K562 (cell line): ENCODE data around the gene ABHD17C. TPM values are rescaled to one million over a fixed set of nuclear protein-coding genes. Genes with fewer than 3 reads are reported as not detected.

Experiments used
- DDX20 ChIP-seq: fragments of 450-650 bp; IDR thresholded peaks from 2 replicates; pipeline ENCODE4 v1.6.1; 2016; ENCODE audit warnings: missing genetic modification characterization, low read depth, mild to moderate bottlenecking, missing compliant biosample characterization, moderate library complexity
- ERF ChIP-seq: fragments of 450-650 bp; formaldehyde crosslinking; IDR thresholded peaks from 2 replicates; pipeline ENCODE4 v1.4.0; 2020; ENCODE audit warnings: mild to moderate bottlenecking, mixed read lengths
- ESRRA ChIP-seq: fragments of 450-650 bp; IDR thresholded peaks from 2 replicates; pipeline ENCODE4 v1.6.1; 2014; ENCODE audit warnings: low read depth, mild to moderate bottlenecking, moderate library complexity, borderline replicate concordance
- HMG20A ChIP-seq: fragments of 450-650 bp; formaldehyde crosslinking; conservative IDR thresholded peaks from 2 replicates; pipeline ENCODE4 v1.4.0; 2020; ENCODE audit warnings: mild to moderate bottlenecking, mixed read lengths
- KLF1 ChIP-seq: fragments of 450-650 bp; IDR thresholded peaks from 2 replicates; pipeline ENCODE4 v1.6.1; 2016; ENCODE audit warnings: missing genetic modification characterization, missing compliant biosample characterization
- KLF6 ChIP-seq: fragments of 250-450 bp; sonication (Bioruptor Pico); IDR thresholded peaks from 2 replicates; pipeline ENCODE4 v1.4.0; 2020; ENCODE audit warnings: mild to moderate bottlenecking, moderate library complexity, borderline replicate concordance
- MEF2D ChIP-seq: conservative IDR thresholded peaks from 2 replicates; pipeline ENCODE4 v1.6.1; 2016; ENCODE audit warnings: low read depth, missing genetic modification characterization, missing compliant biosample characterization
- SAFB2 ChIP-seq: fragments of 200-400 bp; formaldehyde crosslinking; IDR thresholded peaks from 2 replicates; pipeline ENCODE4 v1.6.1; 2018; ENCODE audit warnings: borderline replicate concordance, low read length, low read depth, moderate library complexity; ENCODE audit not compliant: severe bottlenecking
- SMAD4 ChIP-seq: fragments of 250-450 bp; sonication (Bioruptor Pico); conservative IDR thresholded peaks from 2 replicates; pipeline ENCODE4 v1.8.0; 2021; ENCODE audit warnings: inconsistent platforms, mild to moderate bottlenecking, moderate library complexity
- SMC3 ChIP-seq: conservative IDR thresholded peaks from 2 replicates; pipeline ENCODE4 v1.6.1; 2011; ENCODE audit warnings: low read depth, low read length, improper control_type of control experiment; ENCODE audit not compliant: insufficient read depth
- SRSF3 ChIP-seq: fragments of 200-400 bp; formaldehyde crosslinking; IDR thresholded peaks from 2 replicates; pipeline ENCODE4 v1.6.1; 2016; ENCODE audit warnings: mild to moderate bottlenecking, low read length, moderate library complexity; ENCODE audit not compliant: insufficient read depth
- TEAD1 ChIP-seq, 2 experiments: fragments of 450-650 bp in 1 of 2; sonication (generic) in 1 of 2; formaldehyde crosslinking; IDR thresholded peaks; 2 replicates each; pipeline versions ENCODE4 v1.4.0 to v1.8.0; 2020 to 2022; ENCODE audit warnings: mild to moderate bottlenecking in 2 of 2, missing genetic modification reagents in 1 of 2
- ZBTB17 ChIP-seq: fragments of 450-650 bp; formaldehyde crosslinking; IDR thresholded peaks from 2 replicates; pipeline ENCODE4 v1.4.0; 2020; ENCODE audit warnings: mild to moderate bottlenecking
- ZNF175 ChIP-seq: fragments of 200-800 bp; sonication (Bioruptor generic); IDR thresholded peaks from 2 replicates; pipeline ENCODE4 v1.6.1; 2016; ENCODE audit warnings: low read depth, mild to moderate bottlenecking, missing genetic modification characterization, missing compliant biosample characterization
- polyA plus RNA-seq, 8 experiments: library from polyadenylated mRNA; depleted of rRNA in 4 of 8; stranded (reverse) in 5 of 8; unstranded in 3 of 8; fragments of >200 nt; fragmentation: Nextera tagmentation in 2 of 8; fragmentation: Illumina TruSeq in 1 of 8; extraction: Ambion mirVana in 2 of 8; extraction: Trizol in 1 of 8; gene quantifications; 2 replicates each; pipeline versions ENCODE4 v1.2.1 to v1.2.3, GENCODE V29; 2011 to 2014; ENCODE audit warnings: inconsistent platforms in 1 of 8, missing spikeins in 1 of 8
- total RNA-seq, 7 experiments: library from RNA; depleted of rRNA in 6 of 7; stranded (reverse); fragments of >200 nt in 6 of 7; fragmentation: Illumina TruSeq in 2 of 7; extraction: Trizol in 2 of 7; gene quantifications; 2 replicates each; pipeline versions ENCODE4 v1.2.1 to v1.2.3, GENCODE V29; 2011 to 2021; ENCODE audit warnings: low replicate concordance in 1 of 7
- TF ChIP-seq, protein P1 (sequence below): fragments of 250-450 bp; sonication (Bioruptor Pico); IDR thresholded peaks from 2 replicates; pipeline ENCODE4 v1.6.1; 2021; ENCODE audit warnings: mild to moderate bottlenecking
- TF ChIP-seq, protein P2 (sequence below), 2 experiments: fragments of 200-800 bp in 1 of 2; sonication (Bioruptor generic) in 1 of 2; sonication (generic) in 1 of 2; formaldehyde crosslinking in 1 of 2; IDR thresholded peaks in 1 of 2; conservative IDR thresholded peaks in 1 of 2; 2 replicates each; pipeline versions ENCODE4 v1.5.0 to v1.6.1; 2016 to 2020; ENCODE audit warnings: missing compliant biosample characterization in 1 of 2, missing genetic modification characterization in 1 of 2, missing genetic modification reagents in 1 of 2
- TF ChIP-seq, protein P3 (sequence below): fragments of 450-650 bp; IDR thresholded peaks from 2 replicates; pipeline ENCODE4 v1.6.1; 2016; ENCODE audit warnings: missing biosample characterization, missing genetic modification characterization
- TF ChIP-seq, protein P4 (sequence below), 3 experiments: fragments of 200-800 bp in 1 of 3; sonication (Bioruptor generic) in 1 of 3; sonication (generic) in 1 of 3; formaldehyde crosslinking in 1 of 3; IDR thresholded peaks; 2 replicates each; pipeline versions ENCODE4 v1.6.1 to v1.8.0; 2016 to 2022; ENCODE audit warnings: mild to moderate bottlenecking in 2 of 3, missing compliant biosample characterization in 2 of 3, missing genetic modification characterization in 2 of 3, missing genetic modification reagents in 1 of 3
- TF ChIP-seq, protein P5 (sequence below): fragments of 450-650 bp; formaldehyde crosslinking; IDR thresholded peaks from 2 replicates; pipeline ENCODE4 v1.4.0; 2022; ENCODE audit warnings: missing genetic modification characterization

The ABHD17C gene
- total and polyA plus RNA-seq, 9 of the 15 experiments (the other 6 are each of a cell fraction or from before 2014, with no cell fraction given) = 0.04 to 0.42 (median 0.19) TPM; not detected in 1

DNA sequence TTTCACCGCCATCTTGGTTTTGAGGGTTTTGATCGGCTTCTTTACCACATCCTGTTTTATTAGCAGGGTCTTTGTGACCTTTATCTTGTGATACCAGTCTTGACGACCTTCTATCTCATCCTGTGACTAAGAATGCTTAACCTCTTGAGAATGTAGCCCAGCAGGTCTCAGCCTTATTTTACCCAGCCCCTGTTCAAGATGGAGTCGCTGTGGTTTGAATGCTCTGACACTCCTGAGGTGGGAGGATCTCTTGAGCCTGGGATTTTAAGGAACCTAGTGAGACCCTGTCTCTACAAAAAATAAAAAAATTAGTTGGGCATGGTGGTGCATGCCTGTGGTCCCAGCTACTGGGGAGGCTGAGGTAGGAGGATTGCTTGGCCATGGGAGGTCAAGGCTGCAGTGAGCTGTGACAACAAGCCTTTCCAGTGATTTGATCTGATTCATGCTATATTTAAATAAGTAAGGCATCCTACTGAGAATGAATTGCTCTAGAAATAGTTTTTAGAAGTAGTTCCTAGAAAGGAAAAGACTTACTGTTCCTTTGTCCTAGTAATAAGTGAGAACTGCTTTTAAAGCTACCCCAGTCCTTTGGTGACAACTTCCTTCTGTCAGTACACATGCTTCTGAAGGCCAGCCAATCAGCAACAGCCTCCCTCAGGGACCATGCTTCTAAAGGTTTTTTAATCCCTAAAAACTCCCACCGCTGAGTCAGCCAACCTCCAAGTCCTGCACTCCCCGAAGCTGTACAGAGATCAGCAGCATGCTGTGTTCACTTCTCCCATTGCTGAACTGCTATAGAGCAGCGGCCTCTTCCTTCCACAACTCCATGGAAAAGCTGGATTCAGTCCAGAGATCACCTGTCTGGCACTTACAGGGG, 75.0 kb downstream of the ABHD17C start (continued):
- TF ChIP-seq SAFB2 (no peak), HMG20A (CRISPR knock-in tag) (no peak), ZBTB17 (CRISPR knock-in tag) (no peak), SMAD4 (peak; percentile 36), SMC3 (no peak), KLF1 (tag) (0 out of 2 replicates have a peak, but pooled peaks have one; percentile 47), TEAD1 (CRISPR knock-in tag; IDR thresholded peaks at IDR 0.05) (peak in 1 of 2 experiments; percentile 75; a peak in 1 of 4 replicates), ZNF175 (CRISPR knock-in tag) (peak; percentile 98), KLF6 (peak; percentile 80; the same call in 1 of the 2 replicates), SRSF3 (no peak), MEF2D (tag) (0 out of 2 replicates have a peak, but pooled peaks have one; percentile 55), DDX20 (tag) (0 out of 2 replicates have a peak, but pooled peaks have one; percentile 64), ERF (CRISPR knock-in tag) (no peak), ESRRA (peak; percentile 80; the same call in 1 of the 2 replicates)
- TF ChIP-seq, protein P1, sequence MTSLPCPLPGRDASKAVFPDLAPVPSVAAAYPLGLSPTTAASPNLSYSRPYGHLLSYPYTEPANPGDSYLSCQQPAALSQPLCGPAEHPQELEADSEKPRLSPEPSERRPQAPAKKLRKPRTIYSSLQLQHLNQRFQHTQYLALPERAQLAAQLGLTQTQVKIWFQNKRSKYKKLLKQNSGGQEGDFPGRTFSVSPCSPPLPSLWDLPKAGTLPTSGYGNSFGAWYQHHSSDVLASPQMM = no peak
- TF ChIP-seq, protein P2, sequence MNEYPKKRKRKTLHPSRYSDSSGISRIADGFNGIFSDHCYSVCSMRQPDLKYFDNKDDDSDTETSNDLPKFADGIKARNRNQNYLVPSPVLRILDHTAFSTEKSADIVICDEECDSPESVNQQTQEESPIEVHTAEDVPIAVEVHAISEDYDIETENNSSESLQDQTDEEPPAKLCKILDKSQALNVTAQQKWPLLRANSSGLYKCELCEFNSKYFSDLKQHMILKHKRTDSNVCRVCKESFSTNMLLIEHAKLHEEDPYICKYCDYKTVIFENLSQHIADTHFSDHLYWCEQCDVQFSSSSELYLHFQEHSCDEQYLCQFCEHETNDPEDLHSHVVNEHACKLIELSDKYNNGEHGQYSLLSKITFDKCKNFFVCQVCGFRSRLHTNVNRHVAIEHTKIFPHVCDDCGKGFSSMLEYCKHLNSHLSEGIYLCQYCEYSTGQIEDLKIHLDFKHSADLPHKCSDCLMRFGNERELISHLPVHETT (CRISPR knock-in tag; conservative IDR thresholded peaks at IDR 0.05 in 1 of 2, IDR thresholded peaks at IDR 0.05 in 1 of 2) = peak in 1 of 2 experiments; percentile 85; a peak in 2 of 4 replicates
- TF ChIP-seq, protein P3, sequence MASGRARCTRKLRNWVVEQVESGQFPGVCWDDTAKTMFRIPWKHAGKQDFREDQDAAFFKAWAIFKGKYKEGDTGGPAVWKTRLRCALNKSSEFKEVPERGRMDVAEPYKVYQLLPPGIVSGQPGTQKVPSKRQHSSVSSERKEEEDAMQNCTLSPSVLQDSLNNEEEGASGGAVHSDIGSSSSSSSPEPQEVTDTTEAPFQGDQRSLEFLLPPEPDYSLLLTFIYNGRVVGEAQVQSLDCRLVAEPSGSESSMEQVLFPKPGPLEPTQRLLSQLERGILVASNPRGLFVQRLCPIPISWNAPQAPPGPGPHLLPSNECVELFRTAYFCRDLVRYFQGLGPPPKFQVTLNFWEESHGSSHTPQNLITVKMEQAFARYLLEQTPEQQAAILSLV (tag) = peak; percentile 59
- TF ChIP-seq, protein P4, sequence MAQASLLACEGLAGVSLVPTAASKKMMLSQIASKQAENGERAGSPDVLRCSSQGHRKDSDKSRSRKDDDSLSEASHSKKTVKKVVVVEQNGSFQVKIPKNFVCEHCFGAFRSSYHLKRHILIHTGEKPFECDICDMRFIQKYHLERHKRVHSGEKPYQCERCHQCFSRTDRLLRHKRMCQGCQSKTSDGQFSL (CRISPR knock-in tag; IDR thresholded peaks at IDR 0.05) = no peak
- TF ChIP-seq, protein P4 (tag; IDR thresholded peaks at IDR 0.05) = peak in 1 of 2 experiments; percentile 88; a peak in 2 of 4 replicates
- TF ChIP-seq, protein P5, sequence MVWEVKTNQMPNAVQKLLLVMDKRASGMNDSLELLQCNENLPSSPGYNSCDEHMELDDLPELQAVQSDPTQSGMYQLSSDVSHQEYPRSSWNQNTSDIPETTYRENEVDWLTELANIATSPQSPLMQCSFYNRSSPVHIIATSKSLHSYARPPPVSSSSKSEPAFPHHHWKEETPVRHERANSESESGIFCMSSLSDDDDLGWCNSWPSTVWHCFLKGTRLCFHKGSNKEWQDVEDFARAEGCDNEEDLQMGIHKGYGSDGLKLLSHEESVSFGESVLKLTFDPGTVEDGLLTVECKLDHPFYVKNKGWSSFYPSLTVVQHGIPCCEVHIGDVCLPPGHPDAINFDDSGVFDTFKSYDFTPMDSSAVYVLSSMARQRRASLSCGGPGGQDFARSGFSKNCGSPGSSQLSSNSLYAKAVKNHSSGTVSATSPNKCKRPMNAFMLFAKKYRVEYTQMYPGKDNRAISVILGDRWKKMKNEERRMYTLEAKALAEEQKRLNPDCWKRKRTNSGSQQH (CRISPR knock-in tag) = 0 out of 2 replicates have a peak, but pooled peaks have one; percentile 63
